Lower leg skin (tissue), 3 donors: ENCODE results near the gene RIMKLA.

Source experiments
- POLR2A ChIP-seq, 2 donors: fragments of 450-650 bp; IDR thresholded peaks; one replicate each; pipeline ENCODE4 v1.6.1; 2016 to 2017; ENCODE audit warnings: antibody characterized with exemption in 2 of 2, mild to moderate bottlenecking in 1 of 2, moderate library complexity in 1 of 2
- TF ChIP-seq, protein P1 (sequence below), 3 donors: fragments of 450-650 bp; IDR thresholded peaks; one replicate each; pipeline ENCODE4 v1.5.1; 2016; ENCODE audit warnings: antibody characterized with exemption in 3 of 3, mild to moderate bottlenecking in 3 of 3, moderate library complexity in 2 of 3

- TF ChIP-seq POLR2A (IDR thresholded peaks at IDR 0.05), result no peak
- TF ChIP-seq, protein P1, sequence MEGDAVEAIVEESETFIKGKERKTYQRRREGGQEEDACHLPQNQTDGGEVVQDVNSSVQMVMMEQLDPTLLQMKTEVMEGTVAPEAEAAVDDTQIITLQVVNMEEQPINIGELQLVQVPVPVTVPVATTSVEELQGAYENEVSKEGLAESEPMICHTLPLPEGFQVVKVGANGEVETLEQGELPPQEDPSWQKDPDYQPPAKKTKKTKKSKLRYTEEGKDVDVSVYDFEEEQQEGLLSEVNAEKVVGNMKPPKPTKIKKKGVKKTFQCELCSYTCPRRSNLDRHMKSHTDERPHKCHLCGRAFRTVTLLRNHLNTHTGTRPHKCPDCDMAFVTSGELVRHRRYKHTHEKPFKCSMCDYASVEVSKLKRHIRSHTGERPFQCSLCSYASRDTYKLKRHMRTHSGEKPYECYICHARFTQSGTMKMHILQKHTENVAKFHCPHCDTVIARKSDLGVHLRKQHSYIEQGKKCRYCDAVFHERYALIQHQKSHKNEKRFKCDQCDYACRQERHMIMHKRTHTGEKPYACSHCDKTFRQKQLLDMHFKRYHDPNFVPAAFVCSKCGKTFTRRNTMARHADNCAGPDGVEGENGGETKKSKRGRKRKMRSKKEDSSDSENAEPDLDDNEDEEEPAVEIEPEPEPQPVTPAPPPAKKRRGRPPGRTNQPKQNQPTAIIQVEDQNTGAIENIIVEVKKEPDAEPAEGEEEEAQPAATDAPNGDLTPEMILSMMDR (IDR thresholded peaks at IDR 0.05), result no peak
Measured at GRCh38 chr1:42403880-42404400, 23.3 kb downstream of the RIMKLA start.
